HG03097 (cell line): Measurements from ENCODE around the gene GTF2IRD1.
"Not testable (repeated sequence)": the region's sequence is repeated elsewhere in the genome, so short reads cannot be mapped to it uniquely, and the experiment has no call there.

ENCODE experiments used
- ATAC-seq: cut with Tn5 transposase; IDR thresholded peaks from one replicate; pipeline ENCODE4 v1.9.1; 2021; ENCODE audit not compliant: unreplicated experiment, low FRiP score

Gene GTF2IRD1, protein sequence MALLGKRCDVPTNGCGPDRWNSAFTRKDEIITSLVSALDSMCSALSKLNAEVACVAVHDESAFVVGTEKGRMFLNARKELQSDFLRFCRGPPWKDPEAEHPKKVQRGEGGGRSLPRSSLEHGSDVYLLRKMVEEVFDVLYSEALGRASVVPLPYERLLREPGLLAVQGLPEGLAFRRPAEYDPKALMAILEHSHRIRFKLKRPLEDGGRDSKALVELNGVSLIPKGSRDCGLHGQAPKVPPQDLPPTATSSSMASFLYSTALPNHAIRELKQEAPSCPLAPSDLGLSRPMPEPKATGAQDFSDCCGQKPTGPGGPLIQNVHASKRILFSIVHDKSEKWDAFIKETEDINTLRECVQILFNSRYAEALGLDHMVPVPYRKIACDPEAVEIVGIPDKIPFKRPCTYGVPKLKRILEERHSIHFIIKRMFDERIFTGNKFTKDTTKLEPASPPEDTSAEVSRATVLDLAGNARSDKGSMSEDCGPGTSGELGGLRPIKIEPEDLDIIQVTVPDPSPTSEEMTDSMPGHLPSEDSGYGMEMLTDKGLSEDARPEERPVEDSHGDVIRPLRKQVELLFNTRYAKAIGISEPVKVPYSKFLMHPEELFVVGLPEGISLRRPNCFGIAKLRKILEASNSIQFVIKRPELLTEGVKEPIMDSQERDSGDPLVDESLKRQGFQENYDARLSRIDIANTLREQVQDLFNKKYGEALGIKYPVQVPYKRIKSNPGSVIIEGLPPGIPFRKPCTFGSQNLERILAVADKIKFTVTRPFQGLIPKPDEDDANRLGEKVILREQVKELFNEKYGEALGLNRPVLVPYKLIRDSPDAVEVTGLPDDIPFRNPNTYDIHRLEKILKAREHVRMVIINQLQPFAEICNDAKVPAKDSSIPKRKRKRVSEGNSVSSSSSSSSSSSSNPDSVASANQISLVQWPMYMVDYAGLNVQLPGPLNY

DNA sequence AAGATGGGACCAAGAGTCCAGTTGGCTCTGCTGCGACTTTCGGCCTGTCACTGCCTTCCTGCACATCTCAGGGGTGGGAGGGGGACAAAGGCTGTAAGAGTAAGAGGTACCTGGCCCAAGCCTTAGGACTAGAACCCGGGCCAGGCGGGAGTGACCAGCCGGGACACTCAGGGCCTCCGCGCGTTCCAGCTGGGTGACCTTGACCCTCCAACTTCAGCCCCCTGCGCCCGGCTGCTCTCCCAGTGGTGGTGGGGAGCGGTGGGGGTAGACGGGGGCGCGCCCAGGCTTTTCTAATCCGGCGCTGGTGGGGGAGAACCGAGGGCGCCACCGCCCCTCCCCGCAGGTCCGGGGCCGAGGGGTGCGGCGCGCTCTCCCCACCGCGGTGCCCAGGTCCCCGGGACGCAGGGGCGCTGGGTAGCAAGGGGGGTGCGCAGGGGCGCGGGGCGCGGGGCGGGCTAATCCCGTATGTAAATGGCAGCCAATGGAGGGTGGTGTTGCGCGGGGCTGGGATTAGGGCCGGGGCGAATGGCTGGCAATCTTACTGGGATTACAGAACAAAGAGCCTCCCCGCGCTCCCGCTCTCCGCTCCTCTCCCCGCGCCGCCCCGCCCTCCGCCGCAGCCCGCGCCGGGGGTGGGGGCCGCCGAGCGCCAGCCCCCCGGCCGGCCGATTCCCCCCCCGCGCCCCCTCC lies at the start of gene GTF2IRD1:
Gene GTF2IRD1 (plus strand): TSS at position 585 of the 690 bp plus-strand sequence. CDS start 54,175 bp downstream, outside the sequence.
- no peak for ATAC-seq

DNA sequence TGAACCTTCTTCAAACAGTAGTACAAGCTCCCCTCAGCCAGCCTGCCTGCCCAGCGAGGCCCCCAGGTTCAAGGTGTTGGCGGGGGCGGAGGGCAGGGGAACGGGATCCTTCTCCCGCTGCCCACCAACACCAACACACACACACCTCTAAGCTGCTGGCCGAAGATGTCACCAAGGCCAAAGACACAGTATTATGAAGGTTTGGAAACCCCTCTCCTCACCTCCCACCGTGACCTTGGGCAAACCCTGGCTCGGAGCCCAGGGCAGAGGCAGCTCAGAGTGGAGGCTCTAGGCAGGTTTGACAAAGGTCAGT lies 49.4 kb upstream of the GTF2IRD1 start:
- ATAC-seq, result no peak

- ATAC-seq, result no peak
Observed at GRCh38 chr7:74404741-74405140, 49.0 kb upstream of the GTF2IRD1 start.

DNA sequence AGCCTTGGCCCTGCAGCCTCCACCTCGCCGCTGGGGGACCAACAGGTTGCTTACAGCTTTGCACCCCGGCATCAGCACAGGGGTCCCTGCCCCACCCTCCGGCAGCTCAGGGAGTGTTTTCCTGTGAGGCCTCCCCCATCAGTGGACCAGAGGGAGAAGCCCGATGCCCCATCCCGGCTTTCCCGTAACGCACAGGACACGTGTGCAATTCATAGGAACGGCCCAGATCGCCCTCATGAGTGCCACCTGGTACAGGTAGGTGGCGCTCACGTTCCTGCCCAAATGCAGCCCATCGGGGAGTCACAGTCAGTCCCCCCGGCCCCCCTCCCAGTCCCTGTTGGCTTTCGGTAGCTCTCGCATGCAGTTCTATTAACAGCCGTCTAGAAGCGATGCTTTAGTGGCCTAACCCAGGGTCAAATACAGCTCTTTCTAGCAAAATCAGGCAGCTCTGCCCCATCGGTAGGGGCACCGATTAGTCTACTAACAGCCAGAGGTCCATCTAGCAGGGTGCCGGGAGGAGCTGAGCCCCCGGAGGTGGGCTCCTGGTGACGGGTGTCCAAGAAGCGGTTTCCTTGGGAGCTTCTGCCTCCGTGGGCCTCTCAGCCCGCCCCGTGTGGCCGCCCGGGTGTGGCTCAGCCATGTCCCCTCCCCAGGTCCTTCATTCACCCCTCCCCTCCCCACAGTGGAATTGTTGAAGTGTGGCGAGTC lies 48.4 kb upstream of the GTF2IRD1 start:
- no peak for ATAC-seq

DNA sequence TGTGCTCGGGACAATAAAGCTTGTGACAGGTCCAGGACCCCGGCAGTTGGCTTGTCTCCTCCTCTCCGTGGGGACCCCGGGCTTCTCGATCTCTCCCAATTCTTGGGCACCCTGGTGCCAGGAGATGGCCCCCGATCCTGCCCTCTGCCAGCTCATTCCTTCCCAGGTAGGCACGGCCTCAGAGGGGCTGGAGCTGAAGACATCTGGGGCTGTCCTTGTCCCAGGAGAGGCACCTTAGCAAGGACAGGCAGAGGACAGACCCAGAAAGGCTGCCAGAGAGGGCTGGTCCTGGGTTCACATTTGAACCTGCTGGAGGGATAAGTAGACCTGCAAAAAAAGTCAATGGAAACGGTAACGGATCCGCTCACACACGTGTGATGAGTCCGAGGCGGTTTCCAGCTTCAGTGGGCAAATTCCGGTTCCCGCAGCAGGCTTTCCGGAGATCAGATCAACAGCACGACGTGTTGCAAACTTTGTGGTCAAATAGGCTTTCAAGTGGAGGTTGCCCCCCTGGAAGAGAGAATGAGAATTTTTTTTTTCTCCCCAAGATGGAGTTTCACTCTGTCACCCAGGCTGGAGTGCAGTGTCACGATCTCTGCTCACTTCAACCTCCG lies 47.7 kb upstream of the GTF2IRD1 start:
- no peak for ATAC-seq

DNA sequence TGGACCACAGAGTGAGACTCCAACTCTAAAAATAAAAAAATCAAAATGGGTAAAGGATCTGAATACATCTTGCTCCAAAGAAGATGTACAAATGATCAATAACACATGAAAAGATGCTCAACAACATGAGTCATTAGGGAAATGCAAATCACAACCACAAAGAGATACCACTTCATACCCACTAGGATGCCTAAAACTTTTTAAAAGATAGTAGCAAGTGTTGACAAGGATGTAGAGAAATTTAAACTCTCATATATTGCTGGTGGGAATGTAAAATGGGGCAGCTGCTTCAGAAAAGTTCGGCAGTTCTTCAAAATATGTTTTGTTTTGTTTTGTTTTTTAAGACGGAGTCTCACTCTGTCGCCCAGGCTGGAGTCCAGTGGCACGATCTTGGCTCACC lies 45.7 kb upstream of the GTF2IRD1 start:
- ATAC-seq, result no peak

- ATAC-seq, result no peak
Observed at GRCh38 chr7:74409571-74409970, 44.1 kb upstream of the GTF2IRD1 start.

GRCh38 chr7:74410772-74411171 lies 42.9 kb upstream of the GTF2IRD1 start:
- no peak for ATAC-seq

DNA sequence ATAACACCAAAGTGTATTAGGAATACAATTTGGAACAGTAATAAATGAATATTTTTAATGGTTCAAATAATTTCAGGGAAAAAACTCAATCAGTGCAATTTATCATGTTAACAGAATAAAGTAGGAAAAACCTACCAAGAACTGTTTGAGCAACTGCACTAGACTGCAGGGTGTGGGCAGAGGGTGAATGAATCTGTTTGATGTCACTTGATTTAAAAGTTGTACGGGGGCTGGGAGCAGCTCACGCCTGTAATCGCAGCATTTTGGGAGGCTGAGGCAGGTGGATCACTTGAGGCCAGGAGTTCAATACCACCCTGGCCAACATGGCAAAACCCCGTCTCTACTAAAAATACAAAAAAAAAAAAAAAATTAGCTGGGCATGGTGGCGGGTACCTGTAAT lies 42.1 kb upstream of the GTF2IRD1 start:
- ATAC-seq, result not testable (repeated sequence)

GRCh38 chr7:74412056-74412455 lies 41.6 kb upstream of the GTF2IRD1 start:
- no peak for ATAC-seq

DNA sequence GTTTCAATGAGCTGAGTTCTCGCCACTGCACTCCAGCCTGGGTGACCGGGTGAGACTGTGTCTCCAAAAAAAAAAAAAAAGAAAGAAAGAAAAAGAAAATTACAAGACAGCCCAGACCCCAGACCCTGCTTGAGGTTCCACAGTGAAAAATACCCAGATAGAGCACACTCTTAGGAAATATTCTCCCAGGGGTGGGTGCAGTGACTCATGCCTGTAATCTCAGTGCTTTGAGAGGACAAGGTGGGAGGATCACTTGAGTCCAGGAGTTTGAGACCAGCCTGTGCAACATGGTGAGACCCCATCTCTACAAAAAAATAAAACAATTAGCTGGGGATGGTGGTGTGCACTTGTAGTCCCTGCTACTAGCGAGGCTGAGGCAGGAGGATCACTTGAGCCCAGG lies 41.1 kb upstream of the GTF2IRD1 start:
- no peak for ATAC-seq

- not testable (repeated sequence) for ATAC-seq
Observed at GRCh38 chr7:74414595-74415333, 38.9 kb upstream of the GTF2IRD1 start.

DNA sequence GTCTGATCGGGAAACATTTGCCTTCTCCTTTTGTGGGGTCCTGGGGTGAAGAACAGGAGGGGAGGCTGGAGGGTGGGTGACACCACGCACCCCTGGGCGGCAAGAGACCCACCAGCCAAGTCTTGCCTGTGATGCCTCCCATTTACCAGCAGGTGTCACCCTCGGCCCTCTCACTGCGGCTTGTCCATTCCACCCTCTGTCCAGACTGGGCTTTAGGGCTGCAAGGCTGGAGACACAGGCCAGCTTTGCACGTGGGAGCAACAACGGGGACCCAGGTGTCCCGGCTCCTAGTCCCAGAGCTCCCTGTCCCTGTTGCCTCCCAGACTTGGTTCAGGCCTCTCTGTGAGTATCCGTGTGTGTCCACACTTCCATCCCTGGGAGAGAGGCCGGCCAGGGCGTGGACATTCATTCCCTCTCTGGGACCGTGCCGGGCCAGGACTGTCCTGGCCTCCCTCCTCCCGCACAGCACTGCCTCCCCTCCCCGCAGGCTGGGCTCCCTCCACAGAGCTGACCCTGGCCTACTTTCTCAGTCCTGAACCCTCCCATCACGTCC lies 36.2 kb upstream of the GTF2IRD1 start:
- no peak for ATAC-seq

- no peak for ATAC-seq
Observed at GRCh38 chr7:74418076-74418475, 35.6 kb upstream of the GTF2IRD1 start.

DNA sequence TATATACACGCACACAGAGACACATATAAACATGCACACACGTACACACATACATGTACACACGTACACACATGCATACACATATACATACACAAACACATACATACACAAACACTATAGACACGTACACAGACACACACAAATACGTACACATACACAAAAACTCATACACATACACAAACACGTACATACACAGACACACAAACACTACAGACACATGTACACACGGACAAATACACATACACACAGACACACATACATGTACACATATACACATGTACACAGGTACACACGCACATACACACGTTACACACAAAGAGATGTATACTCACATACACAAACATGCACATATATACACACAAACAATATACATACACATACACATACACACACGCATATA lies 35.2 kb upstream of the GTF2IRD1 start:
- ATAC-seq, result no peak

DNA sequence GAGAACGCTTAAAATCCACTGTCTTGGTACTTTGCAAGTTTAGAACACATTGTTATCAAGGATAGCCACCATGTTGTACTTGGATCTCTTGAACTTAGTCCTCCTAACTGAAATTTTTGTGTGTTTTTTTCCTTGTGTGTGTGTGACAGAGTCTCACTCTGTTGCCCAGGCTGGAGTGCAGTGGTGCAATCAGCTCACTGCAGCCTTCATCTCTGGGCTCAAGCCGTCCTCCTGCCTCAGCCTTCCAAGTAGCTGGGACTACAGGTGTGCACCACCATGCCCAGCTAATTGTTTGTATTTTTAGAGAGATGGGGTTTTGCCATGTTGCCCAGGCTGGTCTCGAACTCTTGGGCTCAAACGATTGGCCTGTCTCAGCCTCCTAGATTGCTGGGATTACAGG lies 34.5 kb upstream of the GTF2IRD1 start:
- not testable (repeated sequence) for ATAC-seq

DNA sequence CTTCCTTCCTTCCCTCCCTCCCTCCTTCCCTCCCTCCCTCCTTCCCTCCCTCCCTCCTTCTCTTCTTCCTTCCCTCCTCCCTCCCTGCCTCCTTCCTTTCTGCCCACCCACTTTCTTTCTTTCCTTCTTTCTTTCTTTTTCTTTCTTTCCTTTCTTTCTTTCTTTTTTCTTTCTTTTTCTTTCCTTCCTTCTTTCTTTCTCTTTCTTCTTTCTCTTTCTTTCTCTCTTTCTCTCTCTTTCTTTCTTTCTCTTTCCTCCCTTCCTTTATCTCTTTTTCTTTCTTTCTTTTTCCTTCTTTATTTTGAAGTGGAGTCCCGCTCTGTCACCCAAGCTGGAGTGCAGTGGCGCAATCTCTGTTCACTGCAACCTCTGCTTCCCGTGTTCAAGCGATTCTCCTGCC lies 33.7 kb upstream of the GTF2IRD1 start:
- no peak for ATAC-seq

GRCh38 chr7:74424291-74424880 lies 29.3 kb upstream of the GTF2IRD1 start:
- no peak for ATAC-seq

GRCh38 chr7:74428023-74428422 lies 25.7 kb upstream of the GTF2IRD1 start:
- ATAC-seq, result no peak
